Naive B cell (primary cell): ENCODE results near the gene SVOP. TPM values are rescaled to one million over a fixed set of nuclear protein-coding genes. Genes with fewer than 3 reads are reported as not detected.
"Not testable (repeated sequence)": the region's sequence is repeated elsewhere in the genome, so short reads cannot be mapped to it uniquely, and the experiment has no call there.

Experiments used
- ATAC-seq, 2 donors: fragments of 150-1000 bp; cut with Tn5 transposase; 2 replicates each; pipeline ENCODE4 v1.10.0; 2021; ENCODE audit warnings: low read depth in 2 of 2, mild to moderate bottlenecking in 2 of 2, moderate library complexity in 2 of 2
- DNase-seq: peaks from one replicate; pipeline ENCODE4 v3.0.0; 2022
- H3K27ac Mint-ChIP-seq, 6 donors: one replicate each; pipeline ENCODE4 v1.8.0; 2020 to 2022; ENCODE audit warnings: mild to moderate bottlenecking in 6 of 6, mixed read lengths in 6 of 6, moderate library complexity in 5 of 6, inconsistent platforms in 2 of 6
- H3K27me3 Mint-ChIP-seq, 3 donors: one replicate each; pipeline ENCODE4 v1.8.0; 2021 to 2022; ENCODE audit warnings: mixed read lengths in 3 of 3, mild to moderate bottlenecking in 1 of 3
- H3K36me3 Mint-ChIP-seq, 2 donors: one replicate each; pipeline ENCODE4 v1.8.0; 2020 to 2022; ENCODE audit warnings: mixed read lengths in 2 of 2, inconsistent platforms in 1 of 2, mild to moderate bottlenecking in 1 of 2
- H3K4me1 Mint-ChIP-seq, 3 donors: one replicate each; pipeline ENCODE4 v1.8.0; 2020 to 2022; ENCODE audit warnings: mixed read lengths in 3 of 3, inconsistent platforms in 1 of 3, mild to moderate bottlenecking in 1 of 3, moderate library complexity in 1 of 3
- H3K4me3 Mint-ChIP-seq, 8 donors: one replicate each; pipeline ENCODE4 v1.8.0; 2020 to 2022; ENCODE audit warnings: mild to moderate bottlenecking in 8 of 8, mixed read lengths in 8 of 8, moderate library complexity in 8 of 8, inconsistent platforms in 2 of 8
- H3K9me3 Mint-ChIP-seq, 7 donors: one replicate each; pipeline ENCODE4 v1.8.0; 2020 to 2022; ENCODE audit warnings: mixed read lengths in 7 of 7, mild to moderate bottlenecking in 5 of 7, inconsistent platforms in 2 of 7, moderate library complexity in 1 of 7
- polyA plus RNA-seq, 6 donors: library from polyadenylated mRNA; unstranded; fragments of 300-500 nt; fragmentation: Illumina TruSeq; gene quantifications; one replicate each; pipeline ENCODE4 v1.2.3, GENCODE V29; 2021; ENCODE audit warnings: low read depth in 6 of 6

Gene SVOP
- polyA plus RNA-seq, result not detected

DNA sequence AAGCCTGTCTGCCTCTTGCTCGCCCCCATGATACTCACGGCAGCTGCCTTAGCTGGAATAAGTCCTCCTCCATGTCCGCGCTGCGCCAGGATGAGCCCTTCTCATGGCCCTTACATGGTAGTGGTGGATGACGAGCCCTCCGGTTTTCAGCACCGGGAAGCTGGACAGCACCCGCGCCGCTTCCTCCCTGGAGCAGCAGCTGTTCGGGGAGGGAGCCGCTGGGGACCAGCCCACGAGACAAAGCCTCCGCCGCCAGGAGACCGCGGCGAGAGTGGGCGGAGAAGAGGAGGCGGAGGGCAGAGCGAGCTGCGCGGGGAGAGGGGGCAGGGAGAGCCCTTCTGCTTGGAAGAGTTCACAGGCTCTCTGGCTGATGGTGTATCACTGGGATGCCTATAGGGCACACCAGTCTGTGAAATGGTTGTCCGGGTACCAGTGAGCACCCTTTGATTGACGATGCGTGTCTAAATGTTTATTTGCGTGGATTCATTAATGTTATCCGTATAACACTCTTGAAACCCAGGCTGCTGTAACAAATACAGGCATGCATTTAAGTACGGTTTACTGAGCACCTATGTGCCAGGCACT lies at the start of gene SVOP:
Gene SVOP (minus strand): TSS at position 273 of the 585 bp plus-strand sequence. CDS start 200 bp downstream, at position 73.
- no peak for DNase-seq
- H3K36me3 Mint-ChIP-seq, result no peaks in the 10 kb centered on the region
- peaks cover 0 to 6% (median 0%) of the 10 kb centered on the region in 3 donors for H3K4me1 Mint-ChIP-seq
- peaks cover 39 to 50% (median 49%) of the 10 kb centered on the region in 3 donors for H3K27me3 Mint-ChIP-seq
- peak; percentile 12 to 45 for ATAC-seq
- H3K27ac Mint-ChIP-seq, result no peak within 1 kb of the TSS
- peaks cover 0 to 8% (median 0%) of the 10 kb centered on the region in 7 donors for H3K9me3 Mint-ChIP-seq
- peak within 1 kb of the TSS in 1 of 8 donors; percentile 19 for H3K4me3 Mint-ChIP-seq

DNA sequence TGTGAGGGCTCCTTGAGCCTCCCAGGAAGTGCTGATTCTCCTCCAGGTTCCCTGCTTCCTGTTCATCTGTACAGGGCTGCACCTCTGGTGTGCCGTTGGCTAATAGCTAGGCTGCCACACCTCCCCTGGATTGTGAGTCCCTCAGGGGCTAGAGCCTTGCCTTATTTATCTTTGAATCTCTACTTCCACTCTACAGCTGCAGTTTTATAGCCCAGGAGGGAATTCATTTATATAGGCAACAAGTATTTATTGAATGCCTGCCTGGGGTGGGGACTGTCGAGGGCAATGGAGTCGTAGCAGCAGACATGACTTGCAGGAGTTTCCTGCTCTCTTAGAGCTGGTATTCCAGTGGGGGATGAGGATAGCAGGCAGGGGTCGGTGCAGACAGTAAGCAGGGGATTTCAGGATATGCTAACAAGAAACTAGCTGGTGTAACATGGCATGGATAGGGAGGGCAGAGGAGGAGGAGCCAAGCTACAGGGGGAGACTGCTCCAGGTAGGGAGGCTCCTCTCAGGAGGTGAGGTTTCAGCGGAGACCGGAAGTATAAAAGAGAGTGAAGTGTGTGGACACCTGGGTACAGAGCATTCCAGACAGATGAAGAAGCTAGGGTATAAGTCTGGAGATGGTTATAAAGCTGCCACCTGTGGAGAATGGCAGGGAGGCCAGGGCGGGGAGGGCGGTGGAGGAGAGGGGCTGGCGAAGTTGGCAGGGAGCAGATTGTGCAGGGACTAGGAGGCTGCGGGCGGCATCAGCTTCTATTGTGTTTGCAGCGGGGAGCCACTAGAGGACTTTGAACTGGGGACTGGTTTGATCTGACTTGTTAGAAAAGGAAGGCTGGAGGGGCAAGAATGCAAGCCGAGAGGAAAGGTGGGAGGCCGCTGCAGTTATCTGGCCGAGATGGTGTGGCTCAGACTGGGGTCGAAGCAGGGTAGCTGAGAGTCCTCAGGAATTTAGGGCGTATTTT lies 48.7 kb upstream of the SVOP start:
- H3K4me3 Mint-ChIP-seq, result no peak overlapping the region
- H3K27me3 Mint-ChIP-seq, result no peaks in the 10 kb centered on the region
- peaks cover 0 to 3% (median 0%) of the 10 kb centered on the region in 3 donors for H3K4me1 Mint-ChIP-seq
- no peak for ATAC-seq
- no peak for DNase-seq
- H3K9me3 Mint-ChIP-seq, result no peaks in the 10 kb centered on the region
- H3K36me3 Mint-ChIP-seq, result peaks cover 32 to 39% of the 10 kb centered on the region in 2 donors
- peak overlapping the region in 3 of 6 donors; percentile 16 to 90 (median 66) for H3K27ac Mint-ChIP-seq

GRCh38 chr12:109065853-109066193 lies 45.0 kb upstream of the SVOP start:
- H3K27ac Mint-ChIP-seq, result peak overlapping the region in 1 of 6 donors; percentile 61
- no peak overlapping the region for H3K4me3 Mint-ChIP-seq
- ATAC-seq (no peak), DNase-seq (no peak)
- peaks cover 11 to 18% of the 10 kb centered on the region in 2 donors for H3K36me3 Mint-ChIP-seq
- no peaks in the 10 kb centered on the region for H3K9me3 Mint-ChIP-seq
- peaks cover 0 to 3% (median 0%) of the 10 kb centered on the region in 3 donors for H3K4me1 Mint-ChIP-seq
- H3K27me3 Mint-ChIP-seq, result no peaks in the 10 kb centered on the region

GRCh38 chr12:109065154-109065852 lies 44.4 kb upstream of the SVOP start:
- Mint-ChIP-seq H3K27me3 (no peaks in the 10 kb centered on the region), H3K9me3 (no peaks in the 10 kb centered on the region), H3K36me3 (peaks cover 11 to 13% of the 10 kb centered on the region in 2 donors), H3K4me1 (peaks cover 0 to 3% (median 0%) of the 10 kb centered on the region in 3 donors), H3K4me3 (no peak overlapping the region), H3K27ac (peak overlapping the region in 1 of 6 donors; percentile 45)
- DNase-seq (no peak), ATAC-seq (no peak)

GRCh38 chr12:109064143-109064542 lies 43.3 kb upstream of the SVOP start:
- H3K36me3 Mint-ChIP-seq, result peaks cover 2 to 7% of the 10 kb centered on the region in 2 donors
- no peaks in the 10 kb centered on the region for H3K9me3 Mint-ChIP-seq
- no peak overlapping the region for H3K4me3 Mint-ChIP-seq
- no peak for DNase-seq
- ATAC-seq, result no peak
- H3K27ac Mint-ChIP-seq, result no peak overlapping the region
- H3K27me3 Mint-ChIP-seq, result no peaks in the 10 kb centered on the region
- no peaks in the 10 kb centered on the region for H3K4me1 Mint-ChIP-seq

DNA sequence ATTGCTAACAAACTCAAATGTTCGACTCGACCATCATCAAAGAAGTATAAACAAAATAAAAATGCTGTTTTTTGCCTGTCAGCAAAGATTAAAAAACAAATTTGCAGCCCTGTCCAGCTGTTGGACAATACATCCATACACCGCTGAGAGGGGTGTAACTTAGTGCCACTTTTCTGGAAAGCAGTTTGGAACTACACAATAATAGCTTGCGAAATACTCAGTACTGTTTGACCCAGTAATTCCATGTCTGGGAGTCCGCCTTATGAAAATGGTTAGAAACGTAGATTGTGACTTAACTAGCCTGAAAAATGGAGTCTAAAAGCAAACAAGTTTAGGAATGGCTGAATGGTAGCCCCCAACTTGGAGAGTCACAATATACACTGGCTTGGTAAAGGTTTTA lies 37.9 kb upstream of the SVOP start:
- Mint-ChIP-seq H3K9me3 (no peaks in the 10 kb centered on the region), H3K4me1 (peaks cover 6 to 10% (median 7%) of the 10 kb centered on the region in 3 donors), H3K27ac (no peak overlapping the region), H3K4me3 (no peak overlapping the region), H3K36me3 (peaks cover 4 to 7% of the 10 kb centered on the region in 2 donors), H3K27me3 (no peaks in the 10 kb centered on the region)
- ATAC-seq, result no peak
- no peak for DNase-seq

- Mint-ChIP-seq H3K4me3 (no peak overlapping the region), H3K27ac (no peak overlapping the region), H3K4me1 (peaks cover 17 to 18% (median 17%) of the 10 kb centered on the region in 3 donors), H3K9me3 (no peaks in the 10 kb centered on the region), H3K36me3 (peaks cover 4 to 7% of the 10 kb centered on the region in 2 donors), H3K27me3 (no peaks in the 10 kb centered on the region)
- no peak for DNase-seq
- ATAC-seq, result no peak
These were observed 36.5 kb upstream of the SVOP start for GRCh38 chr12:109057376-109057775.

DNA sequence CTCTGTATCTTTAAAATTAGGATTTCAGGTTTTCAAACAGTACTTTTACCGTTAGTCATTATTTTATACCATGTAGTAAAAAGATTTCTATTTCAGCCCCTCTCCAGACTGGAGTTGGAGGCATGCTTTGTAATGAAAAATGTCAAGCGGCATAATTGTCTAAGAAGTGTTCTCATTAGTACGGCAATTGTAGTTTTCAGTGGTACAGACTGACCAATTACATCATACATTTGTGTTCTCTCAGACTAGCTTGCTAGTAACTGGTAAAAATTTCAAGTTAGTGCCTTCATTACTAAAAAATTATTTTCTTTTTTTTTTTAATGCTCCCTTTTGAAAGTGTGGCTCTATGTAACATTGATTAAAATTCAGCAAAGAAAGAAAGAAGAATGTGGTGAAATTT lies 36.0 kb upstream of the SVOP start:
- Mint-ChIP-seq H3K27me3 (no peaks in the 10 kb centered on the region), H3K27ac (no peak overlapping the region), H3K9me3 (no peaks in the 10 kb centered on the region), H3K36me3 (peaks cover 4 to 7% of the 10 kb centered on the region in 2 donors), H3K4me3 (no peak overlapping the region), H3K4me1 (peaks cover 20 to 22% (median 22%) of the 10 kb centered on the region in 3 donors)
- ATAC-seq, result no peak
- DNase-seq, result no peak

- H3K4me1 Mint-ChIP-seq, result peaks cover 20 to 26% (median 23%) of the 10 kb centered on the region in 3 donors
- DNase-seq (no peak), ATAC-seq (no peak)
- H3K9me3 Mint-ChIP-seq, result no peaks in the 10 kb centered on the region
- peak overlapping the region in 2 of 8 donors; percentile 45 to 98 for H3K4me3 Mint-ChIP-seq
- peak overlapping the region in 2 of 6 donors; percentile 91 to 93 for H3K27ac Mint-ChIP-seq
- peaks cover 4 to 7% of the 10 kb centered on the region in 2 donors for H3K36me3 Mint-ChIP-seq
- no peaks in the 10 kb centered on the region for H3K27me3 Mint-ChIP-seq
These were observed 33.7 kb upstream of the SVOP start for GRCh38 chr12:109054520-109054919.

GRCh38 chr12:109054124-109054513 lies 33.3 kb upstream of the SVOP start:
- ATAC-seq, result peak; percentile 1
- DNase-seq, H3K36me3 Mint-ChIP-seq, H3K9me3 Mint-ChIP-seq, H3K27me3 Mint-ChIP-seq: not testable (repeated sequence)
- Mint-ChIP-seq H3K4me1 (peaks cover 20 to 26% (median 23%) of the 10 kb centered on the region in 3 donors), H3K4me3 (peak overlapping the region; percentile 93 to 99 (median 97)), H3K27ac (peak overlapping the region; percentile 91 to 99 (median 96))

- Mint-ChIP-seq H3K9me3 (no peaks in the 10 kb centered on the region), H3K27ac (peak overlapping the region; percentile 91 to 99 (median 96)), H3K27me3 (no peaks in the 10 kb centered on the region), H3K4me3 (peak overlapping the region; percentile 93 to 99 (median 97)), H3K4me1 (peaks cover 20 to 26% (median 23%) of the 10 kb centered on the region in 3 donors), H3K36me3 (peaks cover 4 to 7% of the 10 kb centered on the region in 2 donors)
- peak; percentile 40 for DNase-seq
- peak; percentile 56 to 57 for ATAC-seq
These were observed 32.7 kb upstream of the SVOP start for GRCh38 chr12:109053382-109054123.

DNA sequence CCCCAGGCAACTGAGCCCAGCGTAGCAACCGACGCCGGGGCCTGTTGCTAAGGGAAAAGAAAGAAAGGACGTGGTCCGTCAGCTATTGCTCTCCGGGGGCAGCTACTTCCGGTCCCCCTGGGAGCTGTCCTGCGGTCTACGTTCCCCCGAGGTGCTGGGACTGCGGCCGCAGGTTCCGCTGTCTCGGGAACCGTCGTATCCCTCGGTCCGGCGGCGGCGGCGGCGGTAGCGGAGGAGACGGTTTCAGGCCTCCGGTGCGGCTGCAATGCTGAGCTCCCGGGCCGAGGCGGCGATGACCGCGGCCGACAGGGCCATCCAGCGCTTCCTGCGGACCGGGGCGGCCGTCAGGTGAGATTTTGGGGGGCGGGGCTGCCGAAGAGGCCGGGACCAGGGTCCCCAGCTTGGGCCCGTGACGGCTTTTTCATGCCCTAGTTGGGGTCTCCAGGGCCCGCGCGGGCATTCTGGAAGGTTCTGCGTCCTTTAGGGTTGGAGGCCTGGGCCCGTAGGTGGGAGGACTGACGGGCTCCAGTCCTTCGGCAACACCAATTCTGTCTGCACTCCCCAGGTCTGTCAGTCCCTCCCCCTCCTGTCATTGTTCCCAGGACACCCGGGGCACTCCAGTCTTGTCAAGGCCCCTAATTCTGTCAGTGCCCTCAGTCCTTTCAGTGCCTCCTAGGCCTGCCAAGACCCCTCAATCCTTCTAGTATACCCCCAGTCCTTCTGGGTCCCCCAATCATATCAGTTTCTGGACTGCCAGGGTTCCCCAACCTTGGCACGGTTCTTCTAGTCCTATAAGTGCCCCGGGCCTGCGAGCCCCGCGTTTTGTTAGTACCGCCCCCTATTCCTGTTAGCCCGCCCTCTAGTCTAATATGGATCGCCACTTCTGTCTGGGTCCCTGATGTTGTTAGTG lies 31.8 kb upstream of the SVOP start, which contains the start of gene USP30:
Gene USP30 (plus strand): TSS at position 163 of the 910 bp plus-strand sequence. CDS start 103 bp downstream, at position 266.
- Mint-ChIP-seq H3K36me3 (peaks cover 0 to 7% of the 10 kb centered on the region in 2 donors), H3K27me3 (no peaks in the 10 kb centered on the region), H3K4me3 (peak within 1 kb of the TSS; percentile 93 to 99 (median 97)), H3K27ac (peak within 1 kb of the TSS; percentile 91 to 99 (median 96)), H3K9me3 (no peaks in the 10 kb centered on the region), H3K4me1 (peaks cover 20 to 26% (median 23%) of the 10 kb centered on the region in 3 donors)
- peak; percentile 78 for DNase-seq
- ATAC-seq, result peak; percentile 75 to 79
